Measurements from ENCODE around the gene TTN.
"Not testable (repeated sequence)": the region's sequence is repeated elsewhere in the genome, so short reads cannot be mapped to it uniquely, and the experiment has no call there.

The TTN gene

GRCh38 chr2:178679891-178680290, 127.3 kb downstream of the TTN start:
- no peak overlapping the region for H3K4me3 Mint-ChIP-seq
- no peak overlapping the region for H3K27ac Mint-ChIP-seq
- no peaks in the 10 kb centered on the region for H3K9me3 Mint-ChIP-seq
- H3K4me1 Mint-ChIP-seq, result no peaks in the 10 kb centered on the region
- H3K36me3 Mint-ChIP-seq (ENCODE audit: low read depth), result no peaks in the 10 kb centered on the region
- no peak for TF ChIP-seq CTCF (IDR thresholded peaks at IDR 0.05; ENCODE audit: unreplicated experiment in 3 of 3)
- no peaks in the 10 kb centered on the region for H3K27me3 Mint-ChIP-seq (ENCODE audit: low read depth)

- no peak overlapping the region for H3K27ac Mint-ChIP-seq
- no peak for TF ChIP-seq CTCF (IDR thresholded peaks at IDR 0.05; ENCODE audit: unreplicated experiment in 3 of 3)
- no peaks in the 10 kb centered on the region for H3K36me3 Mint-ChIP-seq (ENCODE audit: low read depth)
- H3K27me3 Mint-ChIP-seq (ENCODE audit: low read depth), result no peaks in the 10 kb centered on the region
- no peaks in the 10 kb centered on the region for H3K9me3 Mint-ChIP-seq
- no peak overlapping the region for H3K4me3 Mint-ChIP-seq
- H3K4me1 Mint-ChIP-seq, result no peaks in the 10 kb centered on the region
Observed at GRCh38 chr2:178677599-178677998, 129.6 kb downstream of the TTN start.

GRCh38 chr2:178676046-178676445, 131.2 kb downstream of the TTN start:
- TF ChIP-seq CTCF (IDR thresholded peaks at IDR 0.05; ENCODE audit: unreplicated experiment in 3 of 3), result no peak
- H3K9me3 Mint-ChIP-seq, result no peaks in the 10 kb centered on the region
- H3K4me3 Mint-ChIP-seq, result no peak overlapping the region
- H3K27me3 Mint-ChIP-seq (ENCODE audit: low read depth), result no peaks in the 10 kb centered on the region
- no peaks in the 10 kb centered on the region for H3K36me3 Mint-ChIP-seq (ENCODE audit: low read depth)
- H3K4me1 Mint-ChIP-seq, result no peaks in the 10 kb centered on the region
- no peak overlapping the region for H3K27ac Mint-ChIP-seq

DNA sequence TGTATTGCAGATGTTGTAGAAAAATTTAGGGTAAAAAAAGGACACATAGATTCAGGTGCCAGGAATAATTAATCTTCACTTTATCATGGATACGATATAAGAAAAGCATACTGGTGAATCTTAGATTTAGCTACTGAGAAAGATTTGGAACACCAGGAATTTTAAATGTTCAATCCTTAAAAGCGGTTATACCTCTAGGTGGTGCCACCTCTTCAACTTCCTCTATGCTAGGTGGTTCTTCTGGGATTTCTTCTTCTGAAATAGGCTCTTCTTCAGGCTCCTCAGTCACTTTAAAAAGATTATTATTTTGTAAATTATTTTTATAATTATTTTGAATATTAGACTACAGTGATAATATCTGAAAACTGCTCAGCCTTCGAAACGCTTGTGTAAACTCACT, 133.1 kb downstream of the TTN start:
- H3K27ac Mint-ChIP-seq, result no peak overlapping the region
- no peak overlapping the region for H3K4me3 Mint-ChIP-seq
- H3K4me1 Mint-ChIP-seq, result no peaks in the 10 kb centered on the region
- H3K36me3 Mint-ChIP-seq (ENCODE audit: low read depth), result no peaks in the 10 kb centered on the region
- TF ChIP-seq CTCF (IDR thresholded peaks at IDR 0.05; ENCODE audit: unreplicated experiment in 3 of 3), result no peak
- H3K9me3 Mint-ChIP-seq, result no peaks in the 10 kb centered on the region
- no peaks in the 10 kb centered on the region for H3K27me3 Mint-ChIP-seq (ENCODE audit: low read depth)

GRCh38 chr2:178666458-178666857, 140.8 kb downstream of the TTN start:
- H3K27ac Mint-ChIP-seq, result no peak overlapping the region
- no peaks in the 10 kb centered on the region for H3K27me3 Mint-ChIP-seq (ENCODE audit: low read depth)
- no peak for TF ChIP-seq CTCF (IDR thresholded peaks at IDR 0.05; ENCODE audit: unreplicated experiment in 3 of 3)
- no peaks in the 10 kb centered on the region for H3K4me1 Mint-ChIP-seq
- H3K36me3 Mint-ChIP-seq (ENCODE audit: low read depth), result no peaks in the 10 kb centered on the region
- no peaks in the 10 kb centered on the region for H3K9me3 Mint-ChIP-seq
- no peak overlapping the region for H3K4me3 Mint-ChIP-seq

GRCh38 chr2:178658480-178658879, 148.7 kb downstream of the TTN start:
- H3K4me1 Mint-ChIP-seq; H3K27me3 Mint-ChIP-seq (ENCODE audit: low read depth): not testable (repeated sequence)

GRCh38 chr2:178650554-178650953, 156.7 kb downstream of the TTN start:
- Mint-ChIP-seq H3K4me3 (no peak overlapping the region), H3K27me3 (ENCODE audit: low read depth) (no peaks in the 10 kb centered on the region), H3K4me1 (no peaks in the 10 kb centered on the region), H3K27ac (no peak overlapping the region), H3K36me3 (ENCODE audit: low read depth) (no peaks in the 10 kb centered on the region), H3K9me3 (no peaks in the 10 kb centered on the region)
- TF ChIP-seq CTCF (IDR thresholded peaks at IDR 0.05; ENCODE audit: unreplicated experiment in 3 of 3), result no peak

More at GRCh38 chr2:178658480-178658879, 148.7 kb downstream of the TTN start:
- H3K9me3 Mint-ChIP-seq; H3K4me3 Mint-ChIP-seq; H3K36me3 Mint-ChIP-seq (ENCODE audit: low read depth); H3K27ac Mint-ChIP-seq: not testable (repeated sequence)
